Activated T-cell treated with anti-CD3 and anti-CD28 coated beads for 1 hour (primary cell): ENCODE measurements around the gene USP8.
"Not testable (repeated sequence)": the region's sequence is repeated elsewhere in the genome, so short reads cannot be mapped to it uniquely, and the experiment has no call there.

Experiments used
- DNase-seq: peaks from one replicate; pipeline ENCODE4 v3.0.0-alpha.2; 2020; ENCODE audit warnings: low read depth

The USP8 gene

DNA sequence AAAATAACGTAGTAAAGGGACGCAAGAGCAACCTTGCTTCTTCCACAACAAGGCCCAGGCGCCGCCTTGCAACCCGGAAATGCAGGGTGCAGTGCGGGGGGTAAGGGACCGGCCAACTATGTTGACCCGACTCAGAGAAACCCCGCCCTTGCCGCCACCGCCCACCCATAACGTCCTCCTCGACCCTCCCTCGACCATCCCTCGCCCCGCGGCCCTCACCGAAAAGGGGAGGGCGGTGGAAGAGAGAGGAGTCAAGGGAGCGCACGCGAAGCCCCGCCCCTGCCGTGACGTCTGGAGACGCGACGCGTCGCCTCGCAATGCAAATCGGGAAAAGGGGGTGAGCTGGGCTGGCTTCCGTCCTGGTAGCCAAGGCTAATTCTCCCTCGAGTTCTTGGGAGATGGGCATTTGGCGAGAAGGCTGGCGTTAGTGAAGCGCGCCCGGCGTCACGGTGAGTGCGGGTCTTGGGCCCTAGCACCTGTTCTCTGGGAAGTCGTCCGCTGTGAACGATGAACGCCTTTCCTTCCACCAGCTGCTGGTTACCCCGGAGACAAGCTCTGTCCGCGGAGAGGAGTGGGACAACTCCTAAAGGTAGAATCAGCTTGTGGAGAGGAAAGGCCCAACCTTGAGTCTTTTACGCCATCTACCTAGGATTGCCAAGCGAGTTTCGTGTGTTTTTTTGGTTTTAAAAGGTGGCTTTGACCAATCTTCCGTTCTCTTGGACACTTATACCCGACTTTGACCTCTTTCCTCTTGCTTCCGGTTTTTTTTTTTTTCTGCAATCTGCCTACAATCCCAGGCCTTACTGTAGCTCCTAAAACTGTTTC is at the start of gene USP8:
Gene USP8, plus strand, starts transcription at position 340 of the 825 bp plus-strand sequence. CDS start 14,669 bp downstream, outside the sequence.
- peak; percentile 90 for DNase-seq

DNA sequence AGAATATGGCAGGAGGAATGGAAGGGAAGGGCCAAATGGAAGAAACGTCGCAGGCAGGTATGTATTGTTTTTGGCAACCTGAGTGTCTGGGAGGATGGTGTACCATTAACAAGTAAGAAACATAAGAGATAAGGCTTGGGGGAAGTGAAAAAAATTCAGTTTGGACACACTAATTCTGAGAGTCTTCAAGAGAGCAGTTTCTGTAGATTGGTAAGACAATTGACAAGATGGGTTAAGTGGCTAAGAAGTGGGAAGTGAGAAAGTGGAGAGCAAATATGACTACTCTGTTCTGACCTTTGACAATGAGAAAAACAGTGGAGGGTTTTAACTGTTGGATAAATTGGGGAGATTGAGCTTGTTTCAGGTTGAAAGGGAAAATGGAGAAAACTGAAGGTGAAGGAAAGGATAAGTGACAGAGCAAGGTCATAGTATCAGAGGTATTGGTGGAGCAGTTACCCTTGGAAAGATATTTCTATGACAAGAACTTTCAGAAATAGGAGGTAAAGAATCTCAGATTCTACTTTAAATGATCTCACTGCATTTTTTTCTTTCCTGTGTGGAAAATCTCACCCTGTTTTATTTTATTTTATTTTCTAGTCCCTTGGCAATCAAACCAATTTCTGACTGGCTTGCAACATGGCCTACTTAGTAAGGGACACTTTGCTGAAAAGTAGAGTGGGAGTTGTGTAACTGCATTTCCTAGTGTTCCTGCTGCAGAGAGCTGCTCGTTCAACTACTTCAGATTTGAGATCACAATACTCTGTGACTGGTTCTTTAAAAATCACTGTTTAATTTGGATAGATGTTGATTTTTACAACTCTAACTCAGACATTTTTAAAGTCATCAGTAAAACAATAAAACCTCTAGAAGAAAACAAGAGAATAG is 46.1 kb upstream of the USP8 start:
- no peak for DNase-seq

DNA sequence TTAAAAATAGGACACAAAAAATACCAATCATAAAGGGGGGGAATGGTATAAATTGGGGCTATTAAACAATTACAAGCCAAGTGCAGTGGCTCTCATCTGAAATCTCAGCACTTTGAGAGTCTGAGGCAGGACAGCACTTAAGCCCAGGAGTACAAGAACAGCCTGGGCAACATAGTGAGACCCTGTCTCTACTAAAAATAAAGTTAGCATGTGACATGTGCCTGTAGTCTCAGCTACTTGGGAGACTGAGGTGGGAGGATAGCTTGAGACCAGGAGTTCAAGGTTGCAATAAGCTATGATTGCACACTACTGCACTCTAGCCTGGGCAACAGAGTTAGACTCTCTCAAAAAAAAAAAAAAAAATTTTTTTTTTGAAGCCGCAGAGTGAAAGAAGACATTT is 45.4 kb upstream of the USP8 start:
- DNase-seq = no peak

DNA sequence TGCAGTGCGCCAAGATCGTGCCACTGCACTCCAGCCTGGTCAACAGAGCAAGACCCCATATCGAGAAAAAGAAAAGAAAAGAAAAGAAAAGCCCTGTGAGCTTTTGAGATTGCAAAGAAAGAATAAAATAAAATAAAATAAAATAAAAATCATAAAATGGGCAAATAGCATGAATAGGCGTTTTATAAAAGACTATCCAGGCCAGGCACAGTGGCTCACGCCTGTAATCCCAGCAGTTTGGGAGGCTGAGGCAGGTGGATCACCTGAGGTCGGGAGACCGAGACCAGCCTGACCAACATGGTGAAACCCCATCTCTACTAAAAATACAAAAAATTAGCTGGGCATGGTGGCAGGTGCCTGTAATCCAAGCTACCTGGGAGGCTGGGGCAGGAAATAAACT is 44.8 kb upstream of the USP8 start:
- DNase-seq = not testable (repeated sequence)

DNA sequence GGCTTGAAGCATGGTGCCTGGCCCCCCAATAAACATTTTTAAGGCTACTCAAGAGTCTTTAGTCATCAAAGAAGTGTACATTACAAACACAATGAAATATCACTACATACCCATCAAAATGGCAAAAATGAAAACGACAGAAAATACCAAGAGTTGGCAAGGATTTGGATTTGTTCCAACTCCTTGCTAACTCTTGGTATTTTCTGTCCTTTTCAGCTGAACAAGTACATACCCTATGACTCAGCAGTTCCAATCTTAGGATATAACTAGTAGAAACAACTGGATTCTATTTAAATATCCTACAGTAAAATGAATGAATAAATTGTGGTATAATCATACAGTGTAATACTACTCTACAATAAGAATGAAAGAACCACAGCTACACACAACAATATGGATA is 44.1 kb upstream of the USP8 start:
- no peak for DNase-seq

DNA sequence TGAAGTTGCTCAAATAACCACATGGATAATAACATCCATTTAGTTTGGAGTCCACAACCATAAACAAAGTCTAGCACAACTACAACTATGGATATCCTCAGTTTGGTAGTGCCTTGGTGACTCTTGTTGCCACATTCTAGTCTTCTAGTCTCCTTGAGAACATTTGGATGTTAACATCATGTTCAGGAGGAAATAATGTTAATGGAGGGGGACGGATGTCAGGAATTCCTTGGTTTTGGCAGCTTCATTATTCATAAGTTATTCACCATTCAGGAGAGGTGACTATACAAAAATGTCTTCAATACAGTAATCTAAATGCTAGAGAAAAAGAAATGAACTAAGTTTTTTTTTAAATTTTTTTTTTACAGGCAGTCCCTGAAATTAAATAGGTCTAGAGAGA is 42.8 kb upstream of the USP8 start:
- DNase-seq = no peak

DNA sequence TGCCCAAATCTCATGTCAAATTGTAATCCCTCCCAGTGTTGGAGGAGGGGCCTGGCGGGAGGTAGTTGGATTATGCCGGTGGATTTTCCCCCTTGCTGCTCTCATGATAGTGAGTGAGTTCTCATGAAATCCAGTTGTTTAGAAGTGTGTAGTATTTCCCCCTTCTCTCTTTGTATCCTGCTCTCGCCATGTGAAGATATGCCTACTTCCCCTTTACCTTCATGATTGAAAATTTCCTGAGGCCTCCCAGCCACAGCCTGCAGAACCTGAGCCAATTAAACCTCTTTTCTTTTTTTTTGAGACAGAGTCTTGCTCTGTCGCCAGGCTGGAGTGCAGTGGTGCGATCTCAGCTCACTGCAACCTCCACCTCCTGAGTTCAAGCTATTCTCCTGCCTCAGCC is 41.8 kb upstream of the USP8 start:
- DNase-seq = not testable (repeated sequence)

DNA sequence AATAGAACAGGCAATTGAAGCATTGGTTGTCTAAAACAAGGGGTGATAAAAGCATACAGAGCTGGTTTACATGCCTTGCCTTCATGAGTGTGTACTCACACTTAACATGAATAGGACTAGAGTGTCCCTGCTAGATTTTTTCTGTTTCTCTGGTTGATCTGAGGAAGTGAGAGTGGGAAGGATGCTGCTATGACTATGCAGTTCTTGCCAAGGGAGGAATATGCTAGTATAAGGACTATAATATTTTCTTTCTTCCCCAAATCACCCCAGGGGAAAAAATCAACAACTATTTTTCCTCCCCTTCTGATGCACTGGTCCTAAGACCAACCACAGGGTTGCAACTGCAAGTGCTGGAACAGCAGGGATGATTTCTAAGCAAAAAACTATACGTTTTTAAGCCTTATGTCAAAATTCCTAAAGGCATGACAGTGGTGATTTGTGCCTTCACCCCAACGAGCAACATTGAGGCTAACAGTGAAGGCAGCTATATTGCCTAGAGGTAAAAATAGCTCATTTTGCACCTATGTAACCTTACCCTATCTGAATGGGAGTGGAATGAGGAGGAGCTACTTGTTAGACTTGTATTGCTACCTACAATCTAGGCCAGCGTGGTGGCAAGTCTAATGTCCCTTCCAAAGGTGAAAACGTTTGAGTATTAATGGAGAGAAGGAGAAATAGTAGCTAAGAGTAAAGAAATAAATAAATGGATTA is 33.5 kb upstream of the USP8 start:
- no peak for DNase-seq

DNA sequence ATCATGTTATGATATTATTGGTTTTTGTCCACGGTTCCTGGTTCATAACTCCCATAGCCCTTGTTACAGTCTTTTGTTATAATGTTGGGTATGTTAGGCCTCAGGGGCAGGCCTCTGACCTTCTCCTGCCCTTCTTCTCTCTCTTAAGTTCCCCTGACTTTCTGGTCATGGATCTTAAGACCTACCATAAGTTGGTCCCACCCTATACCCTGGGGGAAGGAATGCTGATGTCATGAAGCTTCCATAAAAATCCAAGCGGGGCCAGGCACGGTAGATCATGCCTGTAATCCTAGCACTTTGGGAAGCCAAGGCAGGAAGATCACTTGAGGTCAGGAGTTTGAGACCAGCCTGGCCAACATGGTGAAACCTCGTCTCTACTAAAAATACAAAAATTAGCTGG is 32.6 kb upstream of the USP8 start:
- DNase-seq = not testable (repeated sequence)

DNA sequence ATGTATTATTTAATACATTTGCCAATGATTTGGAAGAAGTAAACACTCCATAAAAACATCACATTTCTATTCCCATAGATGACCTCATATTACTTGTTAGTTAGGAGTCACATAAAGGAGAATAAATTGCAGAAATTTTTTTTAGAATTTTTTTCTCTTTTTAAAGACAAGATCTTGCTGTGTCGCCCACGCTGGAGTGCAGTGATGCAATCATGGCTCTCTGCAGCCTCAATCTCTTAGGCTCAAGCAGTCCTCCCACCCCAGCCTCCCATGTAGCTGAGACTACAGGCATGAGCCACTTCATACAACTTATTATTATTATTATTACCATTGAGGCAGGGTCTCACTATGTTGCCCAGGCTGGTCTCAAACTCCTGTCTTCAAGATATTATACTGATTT is 12.3 kb upstream of the USP8 start:
- DNase-seq = no peak

DNA sequence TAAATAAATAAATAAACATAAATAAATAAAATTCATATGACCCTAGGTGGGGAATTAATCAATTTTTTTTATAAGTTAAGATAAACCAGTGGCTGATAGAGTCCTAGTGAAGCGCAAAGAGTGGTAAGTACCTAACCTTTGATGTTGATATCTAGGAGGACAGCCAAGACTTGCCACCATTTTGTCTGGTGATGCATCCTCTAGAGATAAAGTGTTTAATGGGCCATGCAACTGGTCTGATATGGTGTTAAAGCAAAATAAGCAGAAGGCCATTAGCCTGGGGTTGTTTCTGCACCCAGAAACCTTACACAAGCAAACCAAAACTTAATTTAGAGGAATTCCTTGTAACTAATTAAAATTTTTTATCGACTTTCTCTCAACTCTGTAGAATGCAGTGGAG is 9.6 kb upstream of the USP8 start:
- DNase-seq = no peak

DNA sequence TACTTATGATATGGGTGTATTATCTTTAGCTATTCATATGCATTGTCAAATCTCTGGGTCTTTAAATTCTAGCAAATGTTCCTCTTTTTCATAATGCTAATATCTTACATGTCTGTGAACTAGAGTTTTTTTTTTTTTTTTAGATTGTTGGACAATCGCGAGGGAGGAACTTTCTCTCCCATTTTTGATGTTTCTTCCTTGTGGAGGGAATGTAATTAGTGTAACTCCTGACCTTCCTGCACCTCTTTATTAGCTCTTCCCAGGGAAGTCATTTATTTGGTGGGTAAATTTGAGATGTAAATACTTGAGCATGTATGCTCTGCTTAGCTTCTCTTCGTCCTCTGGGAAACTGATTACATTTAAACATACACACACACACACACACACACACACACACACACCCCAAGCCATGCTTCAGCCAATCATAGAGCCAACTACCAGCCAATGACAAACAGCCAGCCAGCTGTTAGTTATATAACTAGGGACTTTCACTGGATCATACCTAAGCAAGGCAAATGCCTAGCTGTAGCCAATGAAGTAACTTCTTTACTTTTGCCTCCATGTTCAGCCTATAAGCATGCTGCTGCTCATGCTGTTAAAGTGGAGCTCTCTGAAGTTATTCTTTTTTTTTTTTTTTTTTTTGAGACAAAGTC is 8.3 kb upstream of the USP8 start:
- no peak for DNase-seq

DNA sequence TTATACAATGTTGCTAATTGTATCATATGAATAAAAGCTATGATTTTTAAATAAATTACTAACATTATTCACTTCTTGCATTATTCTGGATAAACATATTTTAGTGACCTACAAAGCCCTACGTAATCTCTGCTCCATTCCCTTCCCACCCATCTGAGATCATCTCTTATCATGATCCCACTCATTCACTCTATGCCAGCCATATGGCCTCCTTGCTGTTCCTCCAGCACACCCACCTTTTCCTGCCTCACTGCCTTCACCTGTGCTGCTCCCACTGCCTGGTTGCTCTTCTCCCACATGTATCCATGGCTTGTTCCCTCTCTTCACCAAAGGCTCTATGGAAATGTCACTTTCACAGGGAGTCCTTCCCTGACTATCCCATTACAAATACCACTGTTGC is 7.3 kb upstream of the USP8 start:
- no peak for DNase-seq

DNA sequence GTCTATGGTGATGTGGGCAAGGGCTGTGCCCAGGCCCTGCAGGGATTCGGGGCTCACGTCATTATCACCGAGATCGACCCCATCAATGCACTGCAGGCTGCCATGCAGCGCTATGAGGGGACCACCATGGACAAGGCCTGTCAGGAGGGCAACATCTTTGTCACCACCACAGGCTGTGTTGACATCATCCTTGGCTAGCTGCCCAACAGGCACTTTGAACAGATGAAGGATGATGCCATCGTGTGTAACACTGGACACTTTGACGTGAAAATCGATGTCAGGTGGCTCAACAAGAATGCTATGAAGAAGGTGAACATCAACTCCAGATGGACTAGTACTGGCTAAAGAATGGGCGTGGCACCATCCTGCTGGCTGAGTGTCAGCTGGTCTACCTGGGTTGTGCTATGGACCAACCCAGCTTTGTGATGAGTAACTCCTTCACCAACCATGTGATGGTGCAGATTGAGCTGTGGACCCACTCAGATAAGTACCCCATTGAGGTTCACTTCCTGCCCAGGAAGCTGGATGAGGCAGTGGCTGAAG is 6.1 kb upstream of the USP8 start:
- no peak for DNase-seq

DNA sequence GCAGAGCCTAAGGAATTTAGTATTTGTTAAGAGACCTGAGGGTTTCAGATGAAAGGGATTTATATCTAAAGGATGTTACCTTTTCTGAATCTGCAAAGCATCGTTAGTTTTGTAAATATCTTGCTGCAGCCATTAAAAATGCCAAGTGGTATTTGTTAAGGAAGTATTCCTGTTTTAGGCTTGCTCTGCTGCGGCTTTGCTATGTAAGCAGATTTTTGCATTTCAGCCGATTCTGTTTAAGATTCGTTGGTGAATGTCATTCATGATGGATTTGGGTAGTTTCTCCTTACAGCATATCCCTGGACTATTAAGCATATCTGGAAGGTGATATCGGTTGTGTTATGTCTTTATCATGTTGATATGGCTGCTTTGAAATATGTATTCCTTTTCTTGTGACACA is 1.0 kb downstream of the USP8 start:
- DNase-seq = no peak

DNA sequence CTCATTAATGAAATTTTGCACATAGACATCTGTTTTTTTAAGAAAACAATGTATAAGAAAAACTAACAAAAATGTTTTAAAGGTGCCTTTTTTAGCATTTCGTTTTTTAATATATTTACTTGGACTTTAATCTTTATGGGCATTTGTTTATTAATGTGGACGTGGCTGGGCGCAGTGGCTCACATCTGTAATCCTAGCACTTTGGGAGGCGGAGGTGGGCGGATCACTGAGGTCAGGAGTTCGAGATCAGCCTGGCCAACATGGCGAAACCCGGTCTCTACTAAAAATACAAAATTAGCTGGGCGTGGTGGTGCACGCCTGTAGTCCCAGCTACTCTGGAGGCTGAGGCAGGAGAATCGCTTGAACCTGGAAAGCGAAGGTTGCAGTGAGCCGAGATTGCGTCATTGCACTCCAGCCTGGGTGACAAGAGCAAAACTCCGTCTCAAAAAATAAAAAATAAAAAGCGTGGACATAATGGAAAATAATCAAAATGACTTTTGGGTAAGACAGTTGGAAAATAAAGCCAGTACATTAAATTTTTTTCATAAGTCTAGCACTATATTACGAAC is 1.6 kb downstream of the USP8 start:
- not testable (repeated sequence) for DNase-seq

DNA sequence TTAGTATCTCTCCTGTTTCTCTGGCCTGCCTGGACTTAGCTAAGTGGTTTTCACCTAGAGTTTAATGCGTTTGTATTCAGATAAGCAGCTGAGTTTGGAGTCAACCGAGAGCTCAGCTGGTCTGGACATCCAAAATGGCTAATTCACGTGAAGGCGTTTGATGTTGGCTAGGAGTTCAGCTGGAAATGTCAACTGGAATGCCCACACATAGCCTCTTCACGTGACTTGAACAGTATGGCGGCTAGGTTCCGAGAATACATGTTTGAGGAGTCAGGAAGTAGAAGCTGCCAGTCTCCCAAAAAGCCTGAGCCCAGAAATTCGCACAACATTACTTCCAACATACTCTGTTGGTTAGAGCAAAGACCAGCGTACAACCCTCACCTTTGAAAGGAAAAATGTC is 2.2 kb downstream of the USP8 start:
- DNase-seq = no peak

DNA sequence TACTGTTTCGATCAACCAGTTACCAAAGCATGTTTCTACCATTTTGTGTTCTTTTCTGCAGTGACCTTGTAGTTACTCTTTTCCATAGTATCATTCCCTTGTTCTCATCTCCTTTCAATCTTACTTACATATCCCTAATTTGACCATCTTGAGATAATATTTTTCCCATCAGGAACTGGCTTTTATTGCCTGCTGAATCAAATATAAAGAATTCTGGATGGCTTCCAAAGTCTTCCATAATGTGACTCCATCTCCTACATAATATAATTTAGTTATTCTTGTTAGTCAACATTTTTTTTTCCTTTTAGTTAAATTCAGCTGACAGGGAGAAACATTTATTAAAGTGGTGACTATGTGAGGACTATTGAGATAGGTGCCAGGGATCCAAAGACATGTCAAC is 7.0 kb downstream of the USP8 start:
- no peak for DNase-seq

DNA sequence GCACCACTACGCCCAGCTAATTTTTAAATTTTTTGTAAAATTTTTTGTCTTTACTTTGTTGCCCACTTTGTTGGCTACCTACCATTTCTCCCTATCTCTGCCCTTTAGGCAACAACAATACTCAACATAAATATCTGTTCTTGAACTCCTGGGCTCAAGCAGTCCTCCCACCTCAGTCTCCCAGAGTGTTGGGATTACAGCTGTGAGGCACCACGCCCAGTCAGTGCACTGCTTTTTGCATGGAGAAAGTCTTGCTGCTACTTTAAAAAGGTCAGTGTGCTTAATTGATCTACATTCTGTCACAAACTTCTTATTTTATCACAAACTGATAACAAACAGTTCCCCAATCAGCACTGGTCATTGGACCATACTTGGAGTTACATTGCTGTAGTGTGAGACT is 8.0 kb downstream of the USP8 start:
- no peak for DNase-seq

DNA sequence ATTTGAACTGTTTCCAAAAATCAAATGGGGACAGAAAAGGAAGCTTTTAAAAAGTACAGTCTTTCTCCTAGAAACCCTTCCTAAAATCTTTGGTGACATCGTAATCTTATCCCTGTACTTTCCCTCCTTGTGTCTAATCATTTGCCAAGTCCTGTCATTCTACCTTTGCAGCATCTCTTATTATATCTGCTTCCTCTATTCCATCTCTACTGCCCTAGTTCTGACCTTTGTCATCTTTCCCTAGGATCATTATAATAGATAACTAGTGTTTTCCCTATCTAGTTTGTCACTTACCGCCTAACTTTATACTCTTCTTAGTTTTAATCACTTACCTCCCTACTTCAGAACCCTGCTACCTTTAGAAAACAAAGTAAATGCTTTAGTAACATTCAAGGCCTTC is 11.6 kb downstream of the USP8 start:
- no peak for DNase-seq

DNA sequence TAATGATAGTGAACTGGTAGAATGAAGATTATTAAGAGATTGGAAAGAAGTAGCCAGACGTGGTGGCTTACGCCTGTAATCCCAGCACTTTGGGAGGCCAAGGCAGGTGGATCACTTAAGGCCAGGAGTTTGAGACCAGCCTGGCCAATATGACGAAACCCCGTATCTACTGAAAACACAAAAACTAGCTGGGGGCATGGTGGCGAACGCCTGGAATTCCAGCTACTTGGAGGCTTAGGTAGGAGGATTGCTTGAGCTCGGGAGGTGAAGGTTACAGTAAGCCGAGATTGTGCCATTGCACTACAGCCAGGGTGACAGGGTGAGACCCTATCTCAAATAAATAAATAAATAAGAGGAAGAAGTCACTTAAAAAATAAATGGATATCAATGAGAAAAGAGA is 14.0 kb downstream of the USP8 start:
- no peak for DNase-seq
